Endothelial cell of umbilical vein (primary cell): ENCODE results near the gene NQO1.

Experiments used
- CTCF ChIP-seq, 2 donors: IDR thresholded peaks; 1 replicate in 1 of 2; 2 replicates in 1 of 2; pipeline ENCODE4 v1.5.1; 2011; ENCODE audit warnings: low read length in 2 of 2, mild to moderate bottlenecking in 2 of 2, moderate library complexity in 2 of 2, control low read depth in 1 of 2, inconsistent platforms in 1 of 2, low read depth in 1 of 2; ENCODE audit not compliant: insufficient read depth in 1 of 2; ENCODE audit errors: extremely low read depth in 1 of 2
- EZH2 ChIP-seq: IDR thresholded peaks from 2 replicates; pipeline ENCODE4 v1.6.1; 2012; ENCODE audit warnings: borderline replicate concordance, low read depth, mild to moderate bottlenecking, moderate library complexity, low read length, inconsistent platforms; ENCODE audit not compliant: severe bottlenecking
- FOS ChIP-seq: IDR thresholded peaks from 2 replicates; pipeline ENCODE4 v1.6.1; 2011; ENCODE audit warnings: mild to moderate bottlenecking, low read length, moderate library complexity, borderline replicate concordance; ENCODE audit not compliant: insufficient read depth
- JUN ChIP-seq: IDR thresholded peaks from 2 replicates; pipeline ENCODE4 v1.6.1; 2011; ENCODE audit warnings: borderline replicate concordance, low read depth; ENCODE audit not compliant: insufficient read length, insufficient read depth
- MAX ChIP-seq: IDR thresholded peaks from 2 replicates; pipeline ENCODE4 v1.6.1; 2011; ENCODE audit not compliant: insufficient read depth, insufficient read length
- MYC ChIP-seq: IDR thresholded peaks from one replicate; pipeline ENCODE4 v1.6.1; 2011; ENCODE audit warnings: mild to moderate bottlenecking, low read depth, low read length
- POLR2A ChIP-seq: IDR thresholded peaks from 2 replicates; pipeline ENCODE4 v1.6.1; 2012; ENCODE audit warnings: low read depth, mild to moderate bottlenecking, control low read depth, low read length
- POLR2AphosphoS5 ChIP-seq: IDR thresholded peaks from 2 replicates; pipeline ENCODE4 v1.6.1; 2012; ENCODE audit warnings: low read depth, mild to moderate bottlenecking, control low read depth, low read length, moderate library complexity; ENCODE audit not compliant: insufficient read depth

- TF ChIP-seq POLR2AphosphoS5 (no peak), MAX (no peak), CTCF (IDR thresholded peaks at IDR 0.05; ENCODE audit: extremely low read depth in 1 of 2, insufficient read depth in 1 of 2, low read depth in 1 of 2, low read length in 2 of 2) (no peak), MYC (no peak), EZH2 (no peak), POLR2A (no peak), JUN (no peak), FOS (no peak)
Observed at GRCh38 chr16:69717066-69717465, 9.3 kb downstream of the NQO1 start.
